Measurements from ENCODE around the gene SLCO3A1. TPM values are rescaled to one million over a fixed set of nuclear protein-coding genes. Genes with fewer than 3 reads are reported as not detected.

Gene SLCO3A1
- total and polyA plus RNA-seq, 2 of the 8 experiments (the other 6 are each of a cell fraction or from before 2014, with no cell fraction given): 15.1 to 20.4 TPM

- 94% methylated on average over 1 of the region's 1 CpG; no CpG with 5 or more reads in 1 of the 2 experiments for WGBS, 2 experiments (ENCODE audit: extremely low coverage in 1 of 2, insufficient coverage in 1 of 2, insufficient read length in 1 of 2, insufficient replicate concordance in 2 of 2, low coverage in 1 of 2, low lambda C conversion rate in 2 of 2, missing lambda C conversion rate in 1 of 2)
- Histone ChIP-seq H2BK5ac (ENCODE audit: low read depth, low read length) (no peak overlapping the region), H2BK15ac (ENCODE audit: low read length) (no peak overlapping the region), H2AFZ (ENCODE audit: low read length) (no peak overlapping the region), H3K23ac (ENCODE audit: insufficient read length) (no peak overlapping the region), H3K4me3 (ENCODE audit: extremely low read depth in 1 of 4, insufficient read depth in 2 of 4, low read depth in 3 of 4, low read length in 4 of 4) (no peak overlapping the region), H4K91ac (replicated peaks; ENCODE audit: insufficient read length, low read length) (no peak overlapping the region), H4K8ac (ENCODE audit: extremely low read depth, insufficient read depth, low read length) (no peak overlapping the region), H3K9ac (replicated peaks in 1 of 4; ENCODE audit: extremely low read depth in 1 of 4, low read depth in 3 of 4, low read length in 3 of 4) (no peak overlapping the region), H4K5ac (ENCODE audit: insufficient read length, low read depth, low read length) (no peak overlapping the region), H3K9me3 (ENCODE audit: insufficient read depth in 2 of 2, low read depth in 1 of 2, low read length in 1 of 2) (no peaks in the 10 kb centered on the region), H3K79me1 (ENCODE audit: low read depth, low read length) (peaks cover 3% of the 10 kb centered on the region; the same call in 1 of the 2 replicates), H3K56ac (replicated peaks; ENCODE audit: insufficient read length, low read depth, low read length) (no peak overlapping the region), H2BK12ac (ENCODE audit: low read depth, low read length) (no peak overlapping the region), H2BK120ac (replicated peaks; ENCODE audit: low read depth, low read length) (no peak overlapping the region), H2AK5ac (ENCODE audit: low read depth, low read length) (no peak overlapping the region), H3K79me2 (ENCODE audit: control insufficient read depth in 1 of 2, insufficient read depth in 2 of 2, low read length in 2 of 2) (0 out of 4 replicates have a peak, but pooled peaks cover 0 to 3% of the 10 kb centered on the region in 2 experiments), H3K36me3 (ENCODE audit: control insufficient read depth in 2 of 4, insufficient read depth in 4 of 4, low read length in 3 of 4) (no peaks in the 10 kb centered on the region), H3K27ac (ENCODE audit: low read depth, low read length) (no peak overlapping the region), H3K4me2 (ENCODE audit: insufficient read depth in 1 of 2, low read depth in 2 of 2, low read length in 2 of 2) (no peak overlapping the region), H3K14ac (ENCODE audit: insufficient read length) (no peak overlapping the region), H3K27me3 (replicated peaks in 1 of 4; ENCODE audit: control insufficient read depth in 3 of 4, extremely low read depth in 1 of 4, insufficient read depth in 3 of 4, low read length in 3 of 4) (no peaks in the 10 kb centered on the region), H3K4ac (replicated peaks; ENCODE audit: insufficient read length, low read depth, low read length) (no peak overlapping the region), H3K4me1 (replicated peaks in 1 of 4; ENCODE audit: control insufficient read depth in 3 of 4, insufficient read depth in 4 of 4, low read length in 3 of 4) (peaks cover 0 to 11% (median 7%) of the 10 kb centered on the region in 4 experiments; a peak in 5 of 7 replicates), H4K20me1 (replicated peaks in 1 of 2; ENCODE audit: control insufficient read depth in 1 of 2, insufficient read depth in 2 of 2, low read length in 2 of 2) (no peaks in the 10 kb centered on the region), H3K18ac (ENCODE audit: extremely low read depth, low read length) (no peak overlapping the region), H3K23me2 (ENCODE audit: low read depth, low read length) (no peaks in the 10 kb centered on the region), H2BK20ac (ENCODE audit: low read length) (no peak overlapping the region)
- ChIA-PET CTCF (ENCODE audit: partially characterized antibody) (interaction anchor here (1.0 to 3.8 kb wide), 3 partner anchors 84 to 187 kb away, joined by 3 to 18 read pairs (median 3); no protein-coding TSS in a partner anchor), POLR2A (ENCODE audit: partially characterized antibody) (interaction anchor here (1.5 kb wide), 1 partner anchor 24 kb away, joined by 3 read pairs; no protein-coding TSS in a partner anchor)
- TF ChIP-seq MAX (IDR thresholded peaks at IDR 0.05) (no peak), RNF2 (IDR thresholded peaks at IDR 0.05; ENCODE audit: borderline replicate concordance, low read depth, low read length, missing control alignments, poor library complexity, severe bottlenecking) (no peak), TAF7 (optimal IDR thresholded peaks at IDR 0.05; ENCODE audit: borderline replicate concordance, low read depth, low read length) (no peak), POU5F1 (IDR thresholded peaks at IDR 0.05; ENCODE audit: low read depth, low read length) (no peak), HDAC6 (IDR thresholded peaks at IDR 0.05; ENCODE audit: low read depth, low read length) (no peak), SP1 (IDR thresholded peaks at IDR 0.05; ENCODE audit: low read depth, low read length) (no peak), JUN (IDR thresholded peaks at IDR 0.05; ENCODE audit: low read depth, low read length) (no peak), SP2 (IDR thresholded peaks at IDR 0.05; ENCODE audit: low read length) (no peak), TEAD4 (IDR thresholded peaks at IDR 0.05; ENCODE audit: low read depth, low read length) (no peak), KDM4A (IDR thresholded peaks at IDR 0.05; ENCODE audit: low read depth, low read length, severe bottlenecking) (no peak), SIN3A (conservative IDR thresholded peaks at IDR 0.05 in 1 of 2, IDR thresholded peaks at IDR 0.05 in 1 of 2; ENCODE audit: low read depth in 1 of 2, low read length in 2 of 2) (no peak)
- FAIRE-seq: no peak
- peak in 1 of 2 experiments; percentile 7 for DNase-seq (ENCODE audit: low read depth in 1 of 2, low spot score in 2 of 2)
Observed at GRCh38 chr15:91891101-91891500, 37.6 kb downstream of the SLCO3A1 start.
